Measurements from ENCODE around the gene THBS1. TPM values are rescaled to one million over a fixed set of nuclear protein-coding genes. Genes with fewer than 3 reads are reported as not detected.

Gene THBS1
- total RNA-seq, 2 donors from 2014 or later = 13.0 to 99.9 TPM

- H3K4me1 Mint-ChIP-seq = peaks cover 10% of the 10 kb centered on the region
- H3K27me3 Mint-ChIP-seq = no peaks in the 10 kb centered on the region
- no peaks in the 10 kb centered on the region for H3K36me3 Mint-ChIP-seq (ENCODE audit: low read depth)
- DNase-seq (no peak), ATAC-seq (no peak)
- H3K4me3 Mint-ChIP-seq = no peak overlapping the region
- peak overlapping the region; percentile 21 for H3K27ac Mint-ChIP-seq
- no peaks in the 10 kb centered on the region for H3K9me3 ChIP-seq (ENCODE audit: control insufficient read depth, low read length, poor library complexity, severe bottlenecking)
Observed at GRCh38 chr15:39645138-39645975, 64.5 kb downstream of the THBS1 start.

GRCh38 chr15:39645976-39646257 is 65.0 kb downstream of the THBS1 start:
- Mint-ChIP-seq H3K27me3 (no peaks in the 10 kb centered on the region), H3K27ac (peak overlapping the region; percentile 21), H3K4me3 (no peak overlapping the region), H3K4me1 (peaks cover 10% of the 10 kb centered on the region), H3K36me3 (ENCODE audit: low read depth) (no peaks in the 10 kb centered on the region)
- no peaks in the 10 kb centered on the region for H3K9me3 ChIP-seq (ENCODE audit: control insufficient read depth, low read length, poor library complexity, severe bottlenecking)
- ATAC-seq (no peak), DNase-seq (no peak)

- H3K4me1 Mint-ChIP-seq = peaks cover 7% of the 10 kb centered on the region
- H3K9me3 ChIP-seq (ENCODE audit: control insufficient read depth, low read length, poor library complexity, severe bottlenecking) = no peaks in the 10 kb centered on the region
- DNase-seq (no peak), ATAC-seq (no peak)
- peak overlapping the region; percentile 21 for H3K27ac Mint-ChIP-seq
- no peaks in the 10 kb centered on the region for H3K36me3 Mint-ChIP-seq (ENCODE audit: low read depth)
- H3K27me3 Mint-ChIP-seq = no peaks in the 10 kb centered on the region
- H3K4me3 Mint-ChIP-seq = no peak overlapping the region
Observed at GRCh38 chr15:39646425-39646824, 65.5 kb downstream of the THBS1 start.

Other genes with a start within 250 kb of the THBS1 start
- gene FSIP1, start 201.8 kb downstream of the THBS1 start, total RNA-seq = 1 to 10 TPM in 1 of 2 donors, under 1 TPM in 1; 0.67 to 1.7 TPM

Measured in T-helper 17 cell (primary cell).